Activated T-helper 17 cell treated with anti-CD3 and anti-CD28 coated beads, Interleukin-2, amount 50 U/mL, for 72 hours (primary cell): ENCODE data around the gene CAPN7. TPM values are rescaled to one million over a fixed set of nuclear protein-coding genes. Genes with fewer than 3 reads are reported as not detected.

Experiments
- ATAC-seq: fragments of 150-1000 bp; cut with Tn5 transposase; replicated peaks from 2 replicates; pipeline ENCODE4 v1.10.0; 2021; ENCODE audit warnings: mild to moderate bottlenecking, moderate library complexity
- H3K27ac Mint-ChIP-seq: one replicate; pipeline ENCODE4 v1.8.0; 2022; ENCODE audit warnings: mixed read lengths
- H3K27me3 Mint-ChIP-seq: one replicate; pipeline ENCODE4 v1.8.0; 2022; ENCODE audit warnings: mixed read lengths
- H3K36me3 Mint-ChIP-seq: one replicate; pipeline ENCODE4 v1.8.0; 2022; ENCODE audit warnings: low read depth, mild to moderate bottlenecking, mixed read lengths
- H3K4me1 Mint-ChIP-seq: one replicate; pipeline ENCODE4 v1.8.0; 2022; ENCODE audit warnings: mixed read lengths
- H3K4me3 Mint-ChIP-seq: one replicate; pipeline ENCODE4 v1.8.0; 2022; ENCODE audit warnings: mild to moderate bottlenecking, mixed read lengths
- H3K9me3 Mint-ChIP-seq: one replicate; pipeline ENCODE4 v1.8.0; 2022; ENCODE audit warnings: mixed read lengths
- total RNA-seq, 2 donors: library from RNA; stranded (reverse); gene quantifications; one replicate each; pipeline ENCODE4 v1.2.3, GENCODE V29; 2022

The CAPN7 gene
- total RNA-seq, 2 donors from 2014 or later: 32.3 to 38.9 TPM

DNA sequence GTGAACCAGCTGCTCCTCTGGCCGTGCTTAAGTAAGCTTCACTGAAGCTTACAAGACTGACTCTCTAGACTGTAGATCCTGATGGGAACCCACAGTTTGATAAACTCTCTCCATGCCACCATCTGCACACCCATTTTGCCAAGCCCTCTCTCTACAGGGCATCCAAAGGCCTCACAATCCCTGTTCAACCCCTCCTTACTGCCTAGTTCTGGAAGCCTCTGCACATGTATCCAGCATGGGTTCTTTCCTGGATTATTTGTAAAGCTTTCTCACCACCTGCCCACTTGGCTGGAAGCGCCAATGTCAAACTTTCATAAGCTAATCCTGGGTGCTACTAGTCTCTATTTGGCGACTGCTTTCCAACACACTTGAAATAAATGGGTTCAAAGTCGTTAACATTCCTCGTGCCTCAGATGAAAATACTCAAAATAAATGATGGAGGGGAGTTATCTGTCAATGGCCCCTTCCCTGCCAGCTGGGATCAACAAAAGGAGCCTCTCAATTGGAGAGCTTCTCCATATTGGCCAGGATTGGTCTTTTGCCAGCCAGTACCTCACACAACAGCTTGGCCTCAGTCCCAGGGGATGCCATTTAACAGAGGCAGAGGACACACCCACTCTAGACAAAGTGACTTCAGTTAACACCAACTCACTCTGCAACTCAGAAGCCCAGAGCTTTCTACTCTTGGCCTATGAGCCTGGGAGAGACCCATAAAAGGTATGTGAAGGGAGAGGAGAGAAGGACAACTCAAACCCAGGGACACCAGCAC lies 78.3 kb downstream of the CAPN7 start:
- Mint-ChIP-seq H3K9me3 (no peaks in the 10 kb centered on the region), H3K4me3 (no peak overlapping the region), H3K27ac (peak overlapping the region; percentile 7), H3K27me3 (no peaks in the 10 kb centered on the region), H3K36me3 (peaks cover 11% of the 10 kb centered on the region), H3K4me1 (peaks cover 56% of the 10 kb centered on the region)
- no peak for ATAC-seq

DNA sequence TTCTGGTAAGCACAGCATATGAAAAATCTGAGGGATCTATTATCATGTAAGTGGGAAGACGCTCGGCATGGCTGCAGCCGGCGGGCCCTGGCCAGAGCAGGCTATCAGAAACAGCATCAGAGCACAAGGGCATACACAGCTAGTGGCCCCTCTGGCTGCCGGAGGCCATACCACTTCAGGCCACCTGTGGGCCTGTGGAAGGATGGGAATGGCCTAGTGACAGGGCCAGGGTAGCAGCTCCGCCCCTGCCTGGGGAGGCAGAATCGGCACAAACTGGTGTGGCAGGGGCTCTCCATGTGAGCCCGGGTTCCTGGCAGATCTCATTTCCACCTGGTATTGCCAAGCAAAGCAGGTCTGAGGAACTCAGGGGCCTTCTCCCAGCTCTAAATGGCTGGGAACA lies 80.0 kb downstream of the CAPN7 start:
- H3K36me3 Mint-ChIP-seq: peaks cover 11% of the 10 kb centered on the region
- H3K4me1 Mint-ChIP-seq: peaks cover 55% of the 10 kb centered on the region

DNA sequence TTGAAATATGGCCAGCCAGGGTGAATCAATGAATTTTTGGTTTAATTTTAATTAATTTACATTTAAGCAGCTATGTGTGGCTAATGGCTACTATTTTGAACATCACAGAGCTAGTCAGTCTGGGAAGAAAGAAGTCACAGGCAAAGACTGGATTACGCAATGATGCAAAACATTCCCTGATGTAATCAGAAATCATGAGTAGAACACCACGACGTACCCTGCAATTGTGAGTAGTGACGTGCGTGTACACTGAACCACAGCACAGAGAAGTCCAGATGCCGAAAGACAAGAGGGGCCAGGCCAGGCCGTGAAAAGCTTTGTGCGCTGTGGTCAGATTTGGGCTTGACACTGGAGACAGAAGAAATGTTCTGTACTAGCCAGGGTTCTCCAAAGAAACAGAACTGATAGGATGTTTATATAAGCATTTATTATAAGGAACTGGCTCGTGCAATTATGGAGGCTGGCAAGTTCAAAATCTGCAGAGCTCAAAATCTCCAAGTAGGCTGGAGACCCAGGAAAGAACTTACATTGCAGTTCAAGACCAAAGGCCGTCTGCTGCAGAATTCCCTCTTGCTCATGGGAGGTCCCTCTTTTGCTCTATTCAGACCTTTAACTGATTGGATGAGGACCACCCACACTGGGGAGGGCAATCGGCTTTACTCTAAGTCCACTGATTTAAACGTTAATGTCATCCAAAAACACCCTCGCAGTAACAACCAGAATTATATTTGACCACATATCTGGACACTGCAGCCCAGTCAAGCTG lies 81.7 kb downstream of the CAPN7 start:
- Mint-ChIP-seq H3K27ac (no peak overlapping the region), H3K4me3 (no peak overlapping the region), H3K27me3 (no peaks in the 10 kb centered on the region), H3K4me1 (peaks cover 58% of the 10 kb centered on the region), H3K36me3 (peaks cover 21% of the 10 kb centered on the region), H3K9me3 (no peaks in the 10 kb centered on the region)
- ATAC-seq: no peak

More for the DNA sequence above, 80.0 kb downstream of the CAPN7 start:
- no peak for ATAC-seq
- Mint-ChIP-seq H3K4me3 (no peak overlapping the region), H3K9me3 (no peaks in the 10 kb centered on the region), H3K27ac (peak overlapping the region; percentile 66), H3K27me3 (no peaks in the 10 kb centered on the region)

DNA sequence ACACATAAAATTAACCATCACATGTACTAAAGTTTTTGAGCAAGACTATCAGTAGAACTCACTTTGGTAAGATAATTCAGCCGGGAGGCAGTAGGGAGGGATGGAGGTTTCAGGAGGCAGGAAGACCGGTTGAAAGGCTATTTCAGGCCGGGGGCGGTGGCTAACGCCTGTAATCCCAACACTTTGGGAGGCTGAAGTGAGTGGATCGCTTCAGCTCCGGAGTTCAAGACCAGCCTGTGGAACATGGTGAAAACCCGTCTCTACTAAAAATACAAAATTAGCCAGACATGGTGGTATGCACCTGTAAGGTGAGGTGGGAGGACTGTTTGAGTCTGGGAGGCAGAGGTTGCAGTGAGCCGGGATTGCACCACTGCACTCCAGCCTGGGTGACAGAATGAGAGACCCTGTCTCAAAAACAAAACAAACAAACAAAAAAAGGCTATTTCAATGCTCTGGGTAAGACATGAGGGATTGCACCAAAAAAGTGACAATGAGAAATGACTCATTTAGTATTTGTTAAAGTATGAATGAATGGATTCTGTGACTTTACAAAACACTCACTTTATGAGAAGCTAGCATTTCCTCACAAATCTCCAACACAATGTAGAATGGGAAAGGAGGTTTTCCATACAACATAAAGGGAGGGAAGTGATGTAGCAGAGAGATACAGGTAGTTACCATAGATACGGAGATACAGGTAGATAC lies 82.4 kb downstream of the CAPN7 start:
- H3K27ac Mint-ChIP-seq: peak overlapping the region; percentile 10
- peak; percentile 11 for ATAC-seq

DNA sequence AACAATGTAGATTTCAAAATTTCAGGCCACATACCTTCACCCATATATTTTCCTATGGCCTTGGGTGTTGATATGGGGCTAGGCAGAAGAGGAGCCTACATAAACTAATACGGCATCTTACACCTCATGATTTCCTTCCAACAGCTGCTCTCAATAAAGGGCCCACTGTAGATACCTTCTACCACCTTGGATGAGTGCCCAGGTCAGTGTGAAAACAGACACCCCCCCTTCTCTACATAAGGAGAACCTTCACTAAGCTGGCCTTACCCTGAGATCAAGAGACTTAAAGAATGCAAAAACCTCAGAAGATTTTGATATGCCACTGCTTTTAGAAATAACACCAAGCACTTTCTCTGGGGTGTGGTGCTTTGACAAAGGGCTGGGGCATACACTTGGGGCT lies 83.6 kb downstream of the CAPN7 start:
- H3K36me3 Mint-ChIP-seq: peaks cover 21% of the 10 kb centered on the region
- H3K27me3 Mint-ChIP-seq: no peaks in the 10 kb centered on the region
- peak overlapping the region; percentile 68 for H3K4me3 Mint-ChIP-seq
- H3K9me3 Mint-ChIP-seq: no peaks in the 10 kb centered on the region
- peak overlapping the region; percentile 55 for H3K27ac Mint-ChIP-seq
- ATAC-seq: no peak
- H3K4me1 Mint-ChIP-seq: peaks cover 50% of the 10 kb centered on the region

More for the DNA sequence above, 82.4 kb downstream of the CAPN7 start:
- Mint-ChIP-seq H3K4me3 (peak overlapping the region; percentile 21), H3K36me3 (peaks cover 21% of the 10 kb centered on the region), H3K4me1 (peaks cover 56% of the 10 kb centered on the region), H3K27me3 (no peaks in the 10 kb centered on the region), H3K9me3 (no peaks in the 10 kb centered on the region)

DNA sequence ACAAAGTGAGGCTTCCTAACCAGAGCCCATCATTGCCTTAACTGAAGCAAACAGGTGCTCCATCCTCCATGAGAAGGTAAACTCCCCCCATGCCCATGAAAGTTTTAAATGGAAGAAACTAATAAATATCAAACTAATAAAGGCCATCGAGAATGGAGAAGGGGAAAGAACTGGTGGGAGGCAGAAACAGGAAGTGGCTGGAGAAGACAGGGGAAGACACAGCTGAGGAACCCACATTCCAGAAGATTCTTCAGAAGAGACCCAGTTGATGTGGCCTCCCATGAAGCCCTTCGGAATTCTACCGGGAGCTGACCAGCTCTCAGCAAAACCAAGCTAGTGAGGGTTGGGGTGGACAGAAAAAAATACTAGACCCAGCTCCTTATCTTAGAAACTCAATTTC lies 84.7 kb downstream of the CAPN7 start:
- H3K36me3 Mint-ChIP-seq: peaks cover 18% of the 10 kb centered on the region
- H3K27me3 Mint-ChIP-seq: no peaks in the 10 kb centered on the region
- ATAC-seq: no peak

DNA sequence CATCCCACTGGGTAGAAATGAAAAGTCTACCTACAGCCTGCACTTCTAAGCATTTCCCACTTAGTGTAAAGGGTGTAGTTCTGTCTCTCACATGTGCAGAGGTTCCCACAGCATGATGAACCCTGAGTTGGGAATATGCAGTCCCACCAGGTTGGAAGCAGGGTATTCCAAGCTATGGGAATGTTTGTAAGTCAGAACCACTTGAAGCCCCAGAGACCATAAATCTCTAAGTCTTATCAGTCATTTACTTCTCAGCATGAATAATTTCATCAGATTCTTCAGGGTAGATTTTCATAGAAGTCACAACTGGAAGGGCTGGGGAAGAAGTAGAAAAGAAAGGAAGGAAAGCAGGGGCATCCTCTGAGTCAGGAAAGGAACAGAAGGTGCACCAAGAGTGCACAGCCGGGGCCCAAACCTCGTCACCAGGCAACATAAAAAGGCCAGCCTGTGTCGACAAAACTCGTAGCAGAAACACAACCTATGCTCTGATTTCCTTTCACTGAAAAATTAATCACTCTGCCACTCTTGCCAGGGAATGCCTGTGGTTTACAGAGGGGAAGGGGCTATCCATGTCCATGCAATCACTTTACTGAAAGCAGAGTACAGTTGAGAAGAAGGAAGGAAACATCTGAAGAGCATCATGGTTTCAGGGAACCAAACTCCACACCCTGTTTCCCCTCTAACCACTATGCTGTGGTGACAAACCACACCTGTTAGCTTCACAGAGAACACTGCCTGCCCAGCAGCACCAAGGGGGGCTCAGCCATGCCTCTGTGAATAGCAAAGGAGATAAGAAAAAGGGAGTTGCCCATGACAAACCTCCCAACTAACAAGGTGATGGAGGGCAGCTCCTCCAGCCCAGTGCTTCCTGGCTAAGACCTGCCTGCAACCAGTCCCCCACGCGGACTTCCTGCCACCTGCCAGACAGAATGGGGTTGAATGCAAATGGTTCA lies 85.8 kb downstream of the CAPN7 start:
- H3K9me3 Mint-ChIP-seq: no peaks in the 10 kb centered on the region
- no peaks in the 10 kb centered on the region for H3K27me3 Mint-ChIP-seq
- peak overlapping the region; percentile 86 for H3K27ac Mint-ChIP-seq
- peak overlapping the region; percentile 68 for H3K4me3 Mint-ChIP-seq
- H3K4me1 Mint-ChIP-seq: peaks cover 50% of the 10 kb centered on the region
- peaks cover 11% of the 10 kb centered on the region for H3K36me3 Mint-ChIP-seq
- ATAC-seq: peak; percentile 86

More for the DNA sequence above, 84.7 kb downstream of the CAPN7 start:
- H3K27ac Mint-ChIP-seq: peak overlapping the region; percentile 85
- H3K9me3 Mint-ChIP-seq: no peaks in the 10 kb centered on the region
- peak overlapping the region; percentile 68 for H3K4me3 Mint-ChIP-seq
- peaks cover 52% of the 10 kb centered on the region for H3K4me1 Mint-ChIP-seq

DNA sequence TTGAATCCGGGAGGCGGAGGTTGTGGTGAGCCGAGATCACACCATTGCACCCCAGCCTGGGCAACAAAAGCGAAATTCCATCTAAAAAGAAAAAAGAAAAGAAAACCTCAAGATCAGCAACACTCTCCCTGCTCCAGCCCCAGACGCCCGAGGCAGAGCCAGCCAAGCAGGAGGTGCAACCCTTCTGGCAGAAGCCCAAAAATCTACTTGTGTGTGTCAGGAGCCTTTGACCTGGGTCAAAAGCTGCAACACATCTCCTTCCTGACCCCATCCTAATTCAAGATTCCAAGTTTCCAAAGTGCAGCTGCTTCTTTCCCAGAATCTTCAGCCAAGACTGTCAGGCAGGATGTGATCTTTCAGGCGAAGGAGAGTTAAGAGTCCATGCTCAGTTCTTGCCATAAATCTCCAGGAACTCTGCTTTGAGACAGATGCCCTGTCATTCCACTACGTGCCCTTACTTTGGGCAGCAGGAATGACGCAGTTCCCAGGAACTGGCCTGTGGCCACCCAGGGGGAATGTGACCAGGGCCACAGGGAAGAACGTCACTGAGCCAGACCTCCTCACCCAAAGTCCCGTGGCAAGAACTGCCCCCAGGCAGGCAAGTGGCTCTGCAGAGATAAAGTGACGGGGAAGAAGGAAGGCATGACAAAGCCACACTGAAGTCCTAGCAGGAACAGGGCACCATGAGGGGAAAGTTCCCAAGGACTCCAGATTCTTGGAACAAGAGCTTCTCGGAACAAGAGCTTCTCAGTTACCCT lies 86.9 kb downstream of the CAPN7 start:
- peaks cover 50% of the 10 kb centered on the region for H3K4me1 Mint-ChIP-seq
- H3K27ac Mint-ChIP-seq: peak overlapping the region; percentile 86
- no peaks in the 10 kb centered on the region for H3K9me3 Mint-ChIP-seq
- peak overlapping the region; percentile 68 for H3K4me3 Mint-ChIP-seq
- no peak for ATAC-seq
- H3K27me3 Mint-ChIP-seq: no peaks in the 10 kb centered on the region
- H3K36me3 Mint-ChIP-seq: peaks cover 18% of the 10 kb centered on the region

DNA sequence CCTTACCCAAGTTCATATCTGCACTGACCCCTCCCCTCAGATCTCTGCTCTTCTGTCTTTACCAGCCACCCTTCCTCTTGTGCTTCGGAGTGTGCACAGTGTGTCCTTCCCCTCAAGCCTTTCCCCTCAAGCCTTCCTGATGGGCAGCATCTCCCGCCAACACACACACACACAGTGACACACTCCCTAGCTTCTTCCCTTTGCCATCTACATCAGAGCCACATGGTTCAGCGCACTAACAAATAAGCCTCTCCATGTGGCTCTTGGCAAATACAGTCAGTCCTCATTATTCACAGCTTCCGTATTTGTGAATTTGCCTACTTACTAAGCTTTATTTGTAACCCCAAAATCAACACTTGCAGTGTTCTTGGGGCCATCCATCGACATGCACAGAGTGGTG lies 88.9 kb downstream of the CAPN7 start:
- Mint-ChIP-seq H3K27ac (no peak overlapping the region), H3K4me3 (no peak overlapping the region), H3K36me3 (peaks cover 26% of the 10 kb centered on the region), H3K9me3 (no peaks in the 10 kb centered on the region), H3K4me1 (peaks cover 38% of the 10 kb centered on the region), H3K27me3 (no peaks in the 10 kb centered on the region)
- no peak for ATAC-seq

DNA sequence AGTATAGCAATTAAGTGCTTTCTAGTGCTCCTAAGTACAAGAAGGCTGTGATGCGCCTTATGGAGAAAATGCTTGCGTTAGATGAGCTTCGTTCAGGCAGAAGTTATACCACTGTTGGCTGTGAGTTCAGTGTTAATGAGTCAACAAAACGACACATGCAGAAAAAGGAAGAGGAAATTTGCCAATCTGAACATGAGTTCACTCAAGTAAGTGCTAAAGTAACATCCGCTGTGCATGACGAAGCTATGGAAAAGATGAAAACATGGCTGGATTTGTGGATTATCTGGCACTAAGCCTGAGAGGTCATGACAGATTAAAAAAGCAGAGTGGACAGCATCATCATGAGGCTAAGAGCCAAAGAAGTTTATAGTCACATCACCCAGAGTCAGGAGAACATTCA lies 89.5 kb downstream of the CAPN7 start:
- no peak overlapping the region for H3K27ac Mint-ChIP-seq
- ATAC-seq: no peak

DNA sequence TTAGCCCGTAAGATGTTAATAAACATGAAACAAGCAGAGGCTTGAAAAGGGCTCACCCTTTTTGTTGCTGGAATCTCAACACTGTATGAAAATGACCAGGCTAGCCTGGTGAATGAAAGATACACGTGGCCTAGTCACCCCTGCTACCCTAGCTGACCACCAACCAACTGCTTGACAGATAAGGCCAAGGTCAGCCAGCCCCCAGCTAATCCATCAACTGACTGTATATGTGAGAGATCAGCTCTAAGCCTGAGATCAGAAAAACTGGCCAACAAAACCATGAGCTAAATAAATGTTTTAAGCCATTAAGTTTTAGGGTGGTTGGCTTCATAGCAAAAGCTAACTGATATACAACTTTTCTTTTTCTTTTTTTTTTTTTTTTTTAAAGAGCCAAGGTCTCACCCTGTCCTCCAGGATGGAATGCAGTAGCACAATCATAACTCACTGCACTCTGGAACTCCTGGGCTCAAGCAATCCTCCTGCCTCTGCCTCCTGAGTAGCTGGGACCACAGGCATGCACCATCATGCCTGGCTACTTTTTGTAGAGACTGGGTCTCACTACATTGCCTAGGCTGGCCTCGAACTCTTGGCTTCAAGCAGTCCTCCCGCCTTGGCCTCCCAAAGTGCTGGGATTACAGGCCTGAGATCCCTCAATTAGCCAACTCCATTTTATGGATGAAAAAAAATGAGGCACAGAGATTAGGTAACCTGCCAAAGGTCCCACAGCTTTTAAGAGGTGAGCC lies 91.7 kb downstream of the CAPN7 start:
- H3K36me3 Mint-ChIP-seq: peaks cover 42% of the 10 kb centered on the region
- no peak for ATAC-seq
- peak overlapping the region; percentile 70 for H3K27ac Mint-ChIP-seq
- no peaks in the 10 kb centered on the region for H3K27me3 Mint-ChIP-seq
- no peaks in the 10 kb centered on the region for H3K9me3 Mint-ChIP-seq
- peak overlapping the region; percentile 26 for H3K4me3 Mint-ChIP-seq
- peaks cover 44% of the 10 kb centered on the region for H3K4me1 Mint-ChIP-seq

More for the DNA sequence above, 89.5 kb downstream of the CAPN7 start:
- Mint-ChIP-seq H3K36me3 (peaks cover 32% of the 10 kb centered on the region), H3K4me3 (no peak overlapping the region), H3K9me3 (no peaks in the 10 kb centered on the region), H3K4me1 (peaks cover 41% of the 10 kb centered on the region), H3K27me3 (no peaks in the 10 kb centered on the region)

DNA sequence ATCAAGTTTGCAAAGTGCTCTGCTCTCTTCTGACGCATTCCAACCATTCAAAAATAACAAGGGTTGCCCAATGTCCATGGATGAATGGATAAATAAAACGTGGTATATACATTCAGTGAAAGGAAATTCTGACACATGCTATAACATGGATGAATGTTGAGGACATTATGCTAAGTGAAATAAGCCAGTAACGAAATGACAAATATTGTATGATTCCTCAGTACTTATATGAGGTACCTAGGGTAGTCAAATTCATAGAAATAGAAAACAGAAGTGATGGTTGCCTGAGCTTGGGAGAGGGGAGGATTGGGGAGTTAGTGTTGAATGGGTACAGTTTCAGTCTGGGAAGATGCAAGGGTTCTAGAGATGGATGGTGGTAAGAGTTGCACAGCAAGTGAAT lies 92.5 kb downstream of the CAPN7 start:
- H3K36me3 Mint-ChIP-seq: peaks cover 50% of the 10 kb centered on the region

More for the DNA sequence above, 92.5 kb downstream of the CAPN7 start:
- Mint-ChIP-seq H3K4me1 (peaks cover 50% of the 10 kb centered on the region), H3K9me3 (no peaks in the 10 kb centered on the region), H3K27ac (peak overlapping the region; percentile 70), H3K4me3 (peak overlapping the region; percentile 26), H3K27me3 (no peaks in the 10 kb centered on the region)
- peak; percentile 84 for ATAC-seq
